LNCaP clone FGC (cell line): ENCODE results near the gene GPATCH2.

Experiments used
- DNase-seq: peaks from one replicate; pipeline ENCODE4 v3.0.0-alpha.2; 2011; ENCODE audit warnings: low read depth
- H3K4me3 ChIP-seq: 2 replicates; pipeline ENCODE4 v1.5.1; 2011; ENCODE audit warnings: mild to moderate bottlenecking, low read depth, low read length, control low read depth
- CTCF ChIP-seq: IDR thresholded peaks from 2 replicates; pipeline ENCODE4 v1.5.1; 2012; ENCODE audit warnings: mild to moderate bottlenecking; ENCODE audit not compliant: control insufficient read depth, insufficient read depth; ENCODE audit errors: extremely low read depth

Gene GPATCH2

GRCh38 chr1:217418269-217419193, 212.4 kb downstream of the GPATCH2 start:
- no peak for DNase-seq
- no peak for TF ChIP-seq CTCF
- H3K4me3 ChIP-seq: no peak overlapping the region

- no peak for DNase-seq
- no peak overlapping the region for H3K4me3 ChIP-seq
- TF ChIP-seq CTCF: no peak
Measured at GRCh38 chr1:217417363-217417762, 213.5 kb downstream of the GPATCH2 start.

- no peak for TF ChIP-seq CTCF
- no peak overlapping the region for H3K4me3 ChIP-seq
- DNase-seq: no peak
Measured at GRCh38 chr1:217407534-217408001, 223.3 kb downstream of the GPATCH2 start.

GRCh38 chr1:217403026-217403720, 227.7 kb downstream of the GPATCH2 start:
- DNase-seq: no peak
- no peak overlapping the region for H3K4me3 ChIP-seq
- no peak for TF ChIP-seq CTCF

- no peak for TF ChIP-seq CTCF
- no peak overlapping the region for H3K4me3 ChIP-seq
- DNase-seq: no peak
Measured at GRCh38 chr1:217402301-217402700, 228.6 kb downstream of the GPATCH2 start.

GRCh38 chr1:217393896-217394295, 237.0 kb downstream of the GPATCH2 start:
- DNase-seq: no peak
- TF ChIP-seq CTCF: peak; percentile 47
- H3K4me3 ChIP-seq: no peak overlapping the region
